ENCODE measurements around the gene FBXL4. TPM values are rescaled to one million over a fixed set of nuclear protein-coding genes. Genes with fewer than 3 reads are reported as not detected.

The FBXL4 gene
- total RNA-seq, 2 experiments from 2014 or later = 16.4 to 17.5 TPM

DNA sequence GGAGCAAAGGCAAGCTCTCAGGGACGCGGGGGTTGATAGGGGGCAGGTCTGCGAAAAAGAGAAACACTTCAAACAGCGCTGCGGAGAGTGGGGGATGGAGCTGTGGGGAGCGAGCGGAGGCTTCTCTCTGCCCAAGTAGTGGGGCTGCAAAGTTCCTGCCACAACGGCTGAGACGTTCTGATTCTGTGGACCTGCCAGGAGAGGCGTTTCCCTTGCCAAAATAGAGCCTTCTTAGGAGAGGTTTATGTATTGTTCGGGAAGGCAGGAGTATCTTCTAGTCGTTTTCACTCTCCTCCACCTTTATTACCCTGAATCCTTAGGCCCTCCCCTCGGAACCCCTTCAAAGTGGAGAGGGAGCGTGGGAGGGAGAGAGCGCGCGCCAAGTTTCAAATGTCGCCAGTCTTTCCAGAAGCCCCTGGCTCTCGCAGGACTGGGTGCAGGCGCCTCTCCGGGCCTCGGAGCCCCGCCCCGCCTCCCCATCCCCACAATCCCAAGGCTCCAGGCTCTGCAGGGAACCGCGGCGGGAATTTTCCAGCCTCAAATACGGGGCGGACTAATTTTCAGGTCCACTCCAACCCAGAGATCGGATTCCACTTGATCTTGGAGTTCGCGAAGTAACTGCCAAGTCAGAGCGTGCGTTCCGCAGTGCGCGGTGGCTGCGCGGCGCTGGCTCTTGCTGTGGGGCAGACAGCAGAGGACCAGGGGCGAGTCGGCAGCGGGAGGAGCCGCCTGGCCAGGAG is 123.4 kb downstream of the FBXL4 start:
- ATAC-seq (peak; percentile 27), DNase-seq (no peak)
- no peaks in the 10 kb centered on the region for H3K9me3 Mint-ChIP-seq
- ChIA-PET POLR2A (no interaction called here), CTCF (interaction anchor here (1.1 kb wide), 1 partner anchor 21 kb away, joined by 3 read pairs; no protein-coding TSS in a partner anchor)
- H3K4me1 Mint-ChIP-seq (ENCODE audit: low read depth) = peaks cover 28% of the 10 kb centered on the region
- TF ChIP-seq, protein P1, sequence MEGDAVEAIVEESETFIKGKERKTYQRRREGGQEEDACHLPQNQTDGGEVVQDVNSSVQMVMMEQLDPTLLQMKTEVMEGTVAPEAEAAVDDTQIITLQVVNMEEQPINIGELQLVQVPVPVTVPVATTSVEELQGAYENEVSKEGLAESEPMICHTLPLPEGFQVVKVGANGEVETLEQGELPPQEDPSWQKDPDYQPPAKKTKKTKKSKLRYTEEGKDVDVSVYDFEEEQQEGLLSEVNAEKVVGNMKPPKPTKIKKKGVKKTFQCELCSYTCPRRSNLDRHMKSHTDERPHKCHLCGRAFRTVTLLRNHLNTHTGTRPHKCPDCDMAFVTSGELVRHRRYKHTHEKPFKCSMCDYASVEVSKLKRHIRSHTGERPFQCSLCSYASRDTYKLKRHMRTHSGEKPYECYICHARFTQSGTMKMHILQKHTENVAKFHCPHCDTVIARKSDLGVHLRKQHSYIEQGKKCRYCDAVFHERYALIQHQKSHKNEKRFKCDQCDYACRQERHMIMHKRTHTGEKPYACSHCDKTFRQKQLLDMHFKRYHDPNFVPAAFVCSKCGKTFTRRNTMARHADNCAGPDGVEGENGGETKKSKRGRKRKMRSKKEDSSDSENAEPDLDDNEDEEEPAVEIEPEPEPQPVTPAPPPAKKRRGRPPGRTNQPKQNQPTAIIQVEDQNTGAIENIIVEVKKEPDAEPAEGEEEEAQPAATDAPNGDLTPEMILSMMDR (IDR thresholded peaks at IDR 0.05) = no peak
- peaks cover 74% of the 10 kb centered on the region for H3K27me3 Mint-ChIP-seq
- no peaks in the 10 kb centered on the region for H3K36me3 Mint-ChIP-seq (ENCODE audit: low read depth)
- peak overlapping the region; percentile 13 for H3K4me3 Mint-ChIP-seq
- no peak overlapping the region for H3K27ac Mint-ChIP-seq
- intact Hi-C loops (cut with micrococcal nuclease) = no loop called here

DNA sequence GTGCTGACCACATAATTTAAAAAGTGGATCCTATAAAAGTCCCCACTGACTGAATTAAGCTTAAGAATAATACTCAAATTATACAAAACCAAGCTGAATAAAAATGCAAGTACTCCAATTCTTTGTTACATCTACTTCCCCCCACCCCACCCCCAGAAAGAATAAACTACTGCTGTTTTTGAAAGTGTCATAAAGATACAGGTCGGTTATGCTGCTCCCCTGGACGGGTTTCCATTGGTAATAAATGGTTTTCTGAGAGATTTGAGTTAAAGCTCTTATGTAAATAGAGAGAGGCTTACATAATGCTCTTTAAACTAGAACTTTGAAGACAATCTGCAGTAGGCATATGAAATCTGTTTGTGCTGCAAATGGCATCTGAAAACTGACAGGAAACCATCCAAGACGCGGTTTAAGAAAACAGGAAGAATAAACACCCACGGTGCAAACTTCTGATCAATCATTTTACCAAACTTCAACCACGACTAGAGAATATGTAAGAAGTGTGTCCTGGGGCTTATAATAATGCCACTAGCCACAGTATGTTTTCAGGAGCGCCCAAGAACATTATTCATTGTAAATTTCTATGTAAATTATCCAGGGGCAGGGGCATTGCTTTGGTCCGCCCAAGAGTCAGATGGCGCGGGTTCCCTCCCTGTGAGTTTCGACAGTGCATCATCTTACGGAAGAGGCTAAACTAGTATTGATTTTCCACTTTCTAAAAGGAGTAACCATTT is 124.2 kb downstream of the FBXL4 start:
- peaks cover 23% of the 10 kb centered on the region for H3K4me1 Mint-ChIP-seq (ENCODE audit: low read depth)
- CTCF ChIA-PET = interaction anchor here (1.1 kb wide), 1 partner anchor 22 kb away, joined by 3 read pairs; no protein-coding TSS in a partner anchor
- H3K4me3 Mint-ChIP-seq = peak overlapping the region; percentile 13
- H3K9me3 Mint-ChIP-seq = no peaks in the 10 kb centered on the region
- TF ChIP-seq, protein P1 (IDR thresholded peaks at IDR 0.05) = no peak
- intact Hi-C loops (cut with micrococcal nuclease) = no loop called here
- POLR2A ChIA-PET = no interaction called here
- no peaks in the 10 kb centered on the region for H3K36me3 Mint-ChIP-seq (ENCODE audit: low read depth)
- no peak overlapping the region for H3K27ac Mint-ChIP-seq
- H3K27me3 Mint-ChIP-seq = peaks cover 74% of the 10 kb centered on the region
- DNase-seq (no peak), ATAC-seq (no peak)

- intact Hi-C loops (cut with micrococcal nuclease) = no loop called here
- CTCF ChIA-PET = no interaction called here
- Mint-ChIP-seq H3K27ac (no peak overlapping the region), H3K36me3 (ENCODE audit: low read depth) (no peaks in the 10 kb centered on the region), H3K27me3 (peaks cover 66% of the 10 kb centered on the region), H3K4me1 (ENCODE audit: low read depth) (peaks cover 19% of the 10 kb centered on the region), H3K9me3 (no peaks in the 10 kb centered on the region), H3K4me3 (no peak overlapping the region)
- POLR2A ChIA-PET = no interaction called here
- TF ChIP-seq, protein P1 (IDR thresholded peaks at IDR 0.05) = no peak
- DNase-seq = no peak
- ATAC-seq = no peak
Measured at GRCh38 chr6:98821756-98822405, 125.9 kb downstream of the FBXL4 start.

Other genes starting within 250 kb of the FBXL4 start
- gene POU3F2, start 113.4 kb downstream of the FBXL4 start, total RNA-seq = not detected